ENCODE data around the gene EDN2.

Gene EDN2

GRCh38 chr1:41444246-41444645, 40.2 kb downstream of the EDN2 start:
- TF ChIP-seq, protein P1, sequence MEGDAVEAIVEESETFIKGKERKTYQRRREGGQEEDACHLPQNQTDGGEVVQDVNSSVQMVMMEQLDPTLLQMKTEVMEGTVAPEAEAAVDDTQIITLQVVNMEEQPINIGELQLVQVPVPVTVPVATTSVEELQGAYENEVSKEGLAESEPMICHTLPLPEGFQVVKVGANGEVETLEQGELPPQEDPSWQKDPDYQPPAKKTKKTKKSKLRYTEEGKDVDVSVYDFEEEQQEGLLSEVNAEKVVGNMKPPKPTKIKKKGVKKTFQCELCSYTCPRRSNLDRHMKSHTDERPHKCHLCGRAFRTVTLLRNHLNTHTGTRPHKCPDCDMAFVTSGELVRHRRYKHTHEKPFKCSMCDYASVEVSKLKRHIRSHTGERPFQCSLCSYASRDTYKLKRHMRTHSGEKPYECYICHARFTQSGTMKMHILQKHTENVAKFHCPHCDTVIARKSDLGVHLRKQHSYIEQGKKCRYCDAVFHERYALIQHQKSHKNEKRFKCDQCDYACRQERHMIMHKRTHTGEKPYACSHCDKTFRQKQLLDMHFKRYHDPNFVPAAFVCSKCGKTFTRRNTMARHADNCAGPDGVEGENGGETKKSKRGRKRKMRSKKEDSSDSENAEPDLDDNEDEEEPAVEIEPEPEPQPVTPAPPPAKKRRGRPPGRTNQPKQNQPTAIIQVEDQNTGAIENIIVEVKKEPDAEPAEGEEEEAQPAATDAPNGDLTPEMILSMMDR (IDR thresholded peaks at IDR 0.05; ENCODE audit: low read depth, low read length, missing control alignments), result peak; percentile 43
- Histone ChIP-seq H3K4me3 (ENCODE audit: low read depth, low read length) (no peak overlapping the region), H3K36me3 (replicated peaks) (no peaks in the 10 kb centered on the region), H3K27ac (no peak overlapping the region), H3K27me3 (replicated peaks) (no peaks in the 10 kb centered on the region)
- in situ Hi-C loops (cut with HindIII; ENCODE audit: low pct_ligation_motif_present, low sequenced_read_pairs), result no loop called here
- DNase-seq, result no peak

DNA sequence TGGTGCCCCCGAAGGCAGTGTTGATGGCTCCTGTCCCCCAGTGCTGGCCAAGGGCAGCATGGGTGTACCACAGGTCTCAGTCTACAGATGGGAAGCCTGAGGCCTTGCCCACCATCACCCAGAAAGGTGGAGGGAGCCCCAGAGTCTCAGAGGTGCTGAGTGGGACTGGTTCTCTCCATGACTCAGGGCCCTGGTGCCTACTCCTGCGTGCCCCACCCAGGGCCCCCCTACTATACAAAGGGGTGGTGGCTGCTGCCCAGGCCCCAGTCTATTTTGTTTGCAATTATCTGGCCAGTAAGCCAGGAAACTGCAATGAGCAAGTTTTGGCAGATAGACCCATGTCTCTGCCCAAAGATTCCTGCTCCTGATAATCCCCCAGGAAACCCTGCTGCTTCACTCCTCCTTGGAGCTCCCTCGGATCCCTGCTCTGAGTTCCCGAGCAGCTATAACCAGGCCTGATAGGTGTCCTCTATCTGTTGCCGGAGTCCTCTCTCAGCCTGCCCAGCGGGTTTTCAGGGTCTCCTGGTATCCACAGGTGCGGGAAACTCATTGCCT, 41.7 kb downstream of the EDN2 start:
- no peaks in the 10 kb centered on the region for H3K27me3 ChIP-seq (replicated peaks)
- TF ChIP-seq, protein P1 (IDR thresholded peaks at IDR 0.05; ENCODE audit: low read depth, low read length, missing control alignments), result no peak
- no peak for DNase-seq
- H3K36me3 ChIP-seq (replicated peaks), result no peaks in the 10 kb centered on the region
- no peak overlapping the region for H3K4me3 ChIP-seq (ENCODE audit: low read depth, low read length)
- no peak overlapping the region for H3K27ac ChIP-seq
- in situ Hi-C loops (cut with HindIII; ENCODE audit: low pct_ligation_motif_present, low sequenced_read_pairs), result no loop called here

GRCh38 chr1:41440321-41441085, 44.0 kb downstream of the EDN2 start:
- Histone ChIP-seq H3K4me3 (ENCODE audit: low read depth, low read length) (no peak overlapping the region), H3K27me3 (replicated peaks) (no peaks in the 10 kb centered on the region), H3K27ac (no peak overlapping the region), H3K36me3 (replicated peaks) (no peaks in the 10 kb centered on the region)
- in situ Hi-C loops (cut with HindIII; ENCODE audit: low pct_ligation_motif_present, low sequenced_read_pairs), result no loop called here
- TF ChIP-seq, protein P1 (IDR thresholded peaks at IDR 0.05; ENCODE audit: low read depth, low read length, missing control alignments), result no peak
- no peak for DNase-seq

- TF ChIP-seq, protein P1 (IDR thresholded peaks at IDR 0.05; ENCODE audit: low read depth, low read length, missing control alignments), result no peak
- no peak overlapping the region for H3K27ac ChIP-seq
- no peak overlapping the region for H3K4me3 ChIP-seq (ENCODE audit: low read depth, low read length)
- no peak for DNase-seq
- H3K36me3 ChIP-seq (replicated peaks), result no peaks in the 10 kb centered on the region
- H3K27me3 ChIP-seq (replicated peaks), result no peaks in the 10 kb centered on the region
- in situ Hi-C loops (cut with HindIII; ENCODE audit: low pct_ligation_motif_present, low sequenced_read_pairs), result no loop called here
These were observed 45.2 kb downstream of the EDN2 start for GRCh38 chr1:41439234-41439633.

- in situ Hi-C loops (cut with HindIII; ENCODE audit: low pct_ligation_motif_present, low sequenced_read_pairs), result no loop called here
These were observed 45.8 kb downstream of the EDN2 start for GRCh38 chr1:41438711-41439110.

More at GRCh38 chr1:41438711-41439110, 45.8 kb downstream of the EDN2 start:
- Histone ChIP-seq H3K4me3 (ENCODE audit: low read depth, low read length) (no peak overlapping the region), H3K36me3 (replicated peaks) (no peaks in the 10 kb centered on the region), H3K27me3 (replicated peaks) (no peaks in the 10 kb centered on the region), H3K27ac (no peak overlapping the region)
- TF ChIP-seq, protein P1 (IDR thresholded peaks at IDR 0.05; ENCODE audit: low read depth, low read length, missing control alignments), result no peak
- no peak for DNase-seq

Measured in brain microvascular endothelial cell (primary cell).